GM15510 (cell line): ENCODE measurements around the gene CHAF1A.

Experiments used
- POLR2A ChIP-seq: IDR thresholded peaks from 3 replicates; pipeline ENCODE4 v1.6.1; 2011; ENCODE audit warnings: borderline replicate concordance; ENCODE audit not compliant: insufficient read length; ENCODE audit errors: extremely low read depth

Gene CHAF1A

DNA sequence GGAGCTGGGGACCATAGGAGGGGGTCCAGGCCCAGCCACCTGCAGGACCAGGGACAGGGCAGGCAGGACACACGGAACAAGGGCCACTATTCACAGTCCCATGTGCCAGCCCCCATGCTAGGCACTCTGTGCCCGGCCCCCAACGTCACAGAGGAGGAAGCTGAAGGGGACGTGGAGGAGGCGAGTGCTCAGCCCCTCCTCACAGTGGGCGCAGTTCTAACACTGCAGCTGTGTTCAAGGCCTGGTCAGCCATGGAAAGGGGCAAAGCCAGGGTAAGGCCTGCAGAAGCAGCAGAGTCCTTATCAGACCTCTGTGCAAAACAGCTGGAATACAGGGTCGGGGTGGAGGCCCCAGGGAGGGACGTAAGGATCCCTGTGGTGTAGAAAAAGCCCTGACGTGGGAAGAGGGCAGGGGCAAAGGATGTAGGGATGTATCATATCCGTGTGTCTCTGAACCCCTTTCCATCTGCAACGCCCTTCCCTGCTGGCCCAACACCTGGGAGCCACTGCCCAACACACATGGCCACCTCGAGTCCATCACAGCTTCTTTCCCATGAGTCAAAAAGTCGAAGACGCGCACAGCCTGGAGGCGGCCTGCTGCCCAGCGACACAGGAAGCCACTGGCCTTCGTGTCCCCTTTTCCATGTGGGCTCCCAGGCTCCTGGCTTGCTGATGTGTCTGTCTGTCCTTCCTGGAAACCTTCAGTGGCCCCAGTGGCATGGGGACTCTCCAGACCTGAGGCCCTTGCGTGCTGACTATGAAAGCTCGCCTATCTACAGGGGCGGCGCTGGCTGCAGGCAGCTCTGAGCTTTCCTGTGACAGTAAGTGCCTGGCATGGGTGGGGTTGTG lies 30.1 kb upstream of the CHAF1A start:
- no peak for TF ChIP-seq POLR2A

- no peak for TF ChIP-seq POLR2A
These were observed 29.4 kb upstream of the CHAF1A start for GRCh38 chr19:4373013-4373367.

DNA sequence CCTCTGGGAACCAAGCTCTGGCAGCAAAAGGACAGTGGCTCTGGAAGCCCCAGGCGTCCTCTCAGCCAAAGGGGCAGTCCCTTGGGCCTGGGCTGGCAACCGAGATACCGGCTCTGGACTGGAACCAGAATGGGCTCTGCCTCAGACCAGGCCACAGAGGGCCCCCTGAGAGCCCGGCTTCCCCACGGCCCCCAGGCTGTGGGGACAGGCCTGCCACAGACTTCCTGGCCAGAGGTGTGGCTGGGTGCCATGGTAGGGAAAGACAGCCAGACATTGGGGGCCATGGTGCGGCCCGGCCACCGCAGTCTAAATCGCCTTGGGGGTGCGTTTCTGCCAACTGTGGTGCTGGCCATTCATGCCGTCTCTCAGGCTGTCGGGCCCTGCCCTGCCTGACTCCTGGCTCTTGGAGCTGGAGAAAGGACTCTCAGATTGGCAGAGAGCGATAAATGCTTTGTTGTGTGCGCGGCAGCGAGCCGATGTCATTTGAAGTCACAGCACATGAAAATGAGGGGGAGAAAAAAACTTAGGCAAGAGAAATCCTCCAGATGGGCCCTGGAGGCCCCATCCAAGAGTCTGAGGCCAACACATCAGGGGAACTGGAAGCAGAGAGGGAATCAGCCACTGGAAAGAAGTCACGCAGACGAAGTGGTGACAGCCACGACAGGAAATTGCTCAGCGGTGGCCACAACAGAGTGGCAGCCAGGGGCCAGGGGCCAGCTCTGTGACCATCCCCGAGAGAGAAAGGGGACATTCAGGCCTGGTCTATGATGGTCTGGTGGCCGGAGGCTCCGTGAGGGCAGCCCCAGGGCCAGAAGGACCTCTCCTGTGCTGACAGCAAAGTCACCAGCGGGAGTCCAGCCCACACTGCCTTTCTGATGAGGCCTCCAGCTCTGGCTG lies 28.6 kb upstream of the CHAF1A start:
- TF ChIP-seq POLR2A = no peak

- TF ChIP-seq POLR2A = no peak
These were observed 27.8 kb upstream of the CHAF1A start for GRCh38 chr19:4374498-4375163.

DNA sequence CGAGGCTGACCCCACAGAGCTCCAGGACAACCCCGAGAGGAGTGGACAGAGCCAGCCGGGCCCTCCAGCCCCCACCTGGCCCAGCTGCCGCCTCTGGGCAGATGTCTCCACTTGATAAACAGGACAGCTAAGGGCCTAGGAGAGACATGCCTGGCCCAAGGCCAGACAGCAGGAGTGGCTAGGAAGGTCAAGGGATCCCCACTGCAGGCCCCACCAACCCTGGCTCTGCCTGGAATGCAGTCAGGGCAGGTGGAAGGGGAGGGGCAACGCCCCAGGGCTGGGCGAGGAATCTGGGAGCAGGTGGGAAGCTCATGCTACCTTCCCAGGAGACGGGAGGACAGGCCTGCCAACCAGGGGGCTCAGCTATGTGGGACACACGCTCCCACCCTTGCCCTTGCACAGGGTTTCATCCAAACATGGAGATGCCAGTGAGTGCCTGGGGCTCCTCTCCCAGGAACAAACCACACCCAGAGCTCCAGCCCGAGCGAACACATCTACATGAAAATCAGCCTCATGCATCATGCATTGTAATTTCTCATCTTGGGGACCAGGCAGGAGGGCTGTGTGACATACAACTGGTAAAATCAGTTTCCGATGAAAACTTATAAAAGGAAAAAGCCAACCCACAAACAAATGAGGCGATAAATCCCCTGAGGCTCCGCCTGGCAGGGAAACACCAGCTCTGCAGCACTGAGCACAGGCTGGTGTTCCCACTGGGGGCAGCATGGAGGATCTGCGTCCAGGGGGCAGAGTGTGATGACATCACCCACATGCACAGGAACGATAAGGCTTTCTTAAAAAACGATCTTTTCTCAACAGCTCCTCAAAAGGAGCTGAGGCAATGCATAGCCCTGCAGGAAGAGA lies 27.0 kb upstream of the CHAF1A start:
- no peak for TF ChIP-seq POLR2A

- TF ChIP-seq POLR2A = no peak
These were observed 26.3 kb upstream of the CHAF1A start for GRCh38 chr19:4376028-4376670.

- TF ChIP-seq POLR2A = no peak
These were observed 25.8 kb upstream of the CHAF1A start for GRCh38 chr19:4376671-4376990.

- TF ChIP-seq POLR2A = no peak
These were observed 25.3 kb upstream of the CHAF1A start for GRCh38 chr19:4376991-4377781.

GRCh38 chr19:4378886-4379285 lies 23.6 kb upstream of the CHAF1A start:
- no peak for TF ChIP-seq POLR2A

- no peak for TF ChIP-seq POLR2A
These were observed 22.8 kb upstream of the CHAF1A start for GRCh38 chr19:4379383-4380253.

- TF ChIP-seq POLR2A = no peak
These were observed 22.1 kb upstream of the CHAF1A start for GRCh38 chr19:4380254-4380727.

DNA sequence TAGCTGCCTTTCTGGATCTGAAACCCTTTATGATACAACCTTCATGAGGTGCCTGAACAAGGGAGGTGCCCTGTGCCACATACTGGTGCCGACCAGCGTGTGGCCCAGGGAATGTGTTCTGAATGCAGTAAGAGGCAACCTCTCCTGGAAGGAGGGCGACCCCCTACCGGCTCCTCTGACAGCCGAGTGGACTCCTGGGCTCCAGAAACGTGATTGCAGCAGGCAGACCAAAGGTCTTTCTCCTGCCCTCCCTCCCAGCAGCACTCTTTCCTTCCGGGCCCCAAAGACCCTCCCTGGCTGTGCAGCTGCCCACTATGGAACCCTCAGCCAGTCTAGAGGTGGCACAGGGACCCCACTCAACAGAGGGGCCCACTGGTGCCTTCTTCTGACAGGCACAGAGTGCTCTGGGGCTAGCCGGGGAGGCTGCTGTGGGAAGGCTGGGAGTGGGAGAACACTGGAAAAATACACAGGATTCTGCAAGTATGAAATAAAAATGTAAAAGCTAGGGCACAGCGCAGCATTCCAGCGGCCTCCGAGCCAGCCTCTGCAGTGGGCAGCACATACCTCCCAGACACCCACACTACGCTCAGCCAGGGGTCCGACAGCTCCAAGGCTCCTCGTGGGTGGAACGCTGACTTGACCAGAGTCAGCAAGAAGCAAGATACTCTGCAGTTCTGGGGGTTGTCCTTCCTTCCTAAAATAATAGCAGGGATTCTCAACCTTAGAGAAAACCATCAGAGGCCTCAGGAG lies 17.0 kb upstream of the CHAF1A start:
- no peak for TF ChIP-seq POLR2A
